SKM-1 (cell line): ENCODE results near the gene HOXB3.
"Not testable (repeated sequence)": the region's sequence is repeated elsewhere in the genome, so short reads cannot be mapped to it uniquely, and the experiment has no call there.

Experiments used
- DNase-seq: peaks from one replicate; lab custom pipeline; 2025; ENCODE audit not compliant: unreplicated experiment; lab: John Stamatoyannopoulos, UW

HOXB3 gene

DNA sequence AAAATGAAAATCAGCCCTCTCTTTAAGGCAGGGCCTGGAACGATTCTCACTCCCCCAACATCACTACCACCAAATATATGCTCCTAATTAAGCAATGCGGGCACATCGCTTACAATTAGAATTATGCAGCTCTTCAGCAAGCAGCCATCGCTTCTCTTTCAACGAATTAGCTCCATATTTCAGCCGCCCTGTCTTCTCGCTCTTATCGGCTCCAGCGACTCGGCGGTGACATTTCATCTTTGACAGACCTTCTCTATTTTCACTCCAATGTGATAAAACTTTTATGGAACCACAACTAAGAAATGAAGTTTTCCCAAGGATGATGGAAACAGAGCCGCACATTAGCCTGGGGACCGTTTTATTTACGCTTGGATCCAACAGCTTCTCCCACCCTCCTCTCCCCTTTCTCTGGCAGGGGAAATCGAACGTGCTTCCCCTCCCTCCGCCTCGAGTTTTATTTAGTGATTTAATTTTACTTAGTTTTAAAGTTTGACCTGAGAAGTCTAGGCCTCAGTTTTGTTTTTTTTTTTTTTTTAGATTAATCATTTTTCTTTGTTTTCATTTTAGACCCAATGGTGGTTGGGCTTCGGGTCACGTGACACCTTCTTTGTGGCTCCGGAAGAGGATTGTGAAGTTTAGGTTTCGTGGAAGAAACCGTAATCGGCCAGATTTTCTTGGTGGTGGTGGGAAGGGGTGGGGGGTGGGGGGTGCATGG, 42.1 kb downstream of the HOXB3 start:
- no peak for DNase-seq

DNA sequence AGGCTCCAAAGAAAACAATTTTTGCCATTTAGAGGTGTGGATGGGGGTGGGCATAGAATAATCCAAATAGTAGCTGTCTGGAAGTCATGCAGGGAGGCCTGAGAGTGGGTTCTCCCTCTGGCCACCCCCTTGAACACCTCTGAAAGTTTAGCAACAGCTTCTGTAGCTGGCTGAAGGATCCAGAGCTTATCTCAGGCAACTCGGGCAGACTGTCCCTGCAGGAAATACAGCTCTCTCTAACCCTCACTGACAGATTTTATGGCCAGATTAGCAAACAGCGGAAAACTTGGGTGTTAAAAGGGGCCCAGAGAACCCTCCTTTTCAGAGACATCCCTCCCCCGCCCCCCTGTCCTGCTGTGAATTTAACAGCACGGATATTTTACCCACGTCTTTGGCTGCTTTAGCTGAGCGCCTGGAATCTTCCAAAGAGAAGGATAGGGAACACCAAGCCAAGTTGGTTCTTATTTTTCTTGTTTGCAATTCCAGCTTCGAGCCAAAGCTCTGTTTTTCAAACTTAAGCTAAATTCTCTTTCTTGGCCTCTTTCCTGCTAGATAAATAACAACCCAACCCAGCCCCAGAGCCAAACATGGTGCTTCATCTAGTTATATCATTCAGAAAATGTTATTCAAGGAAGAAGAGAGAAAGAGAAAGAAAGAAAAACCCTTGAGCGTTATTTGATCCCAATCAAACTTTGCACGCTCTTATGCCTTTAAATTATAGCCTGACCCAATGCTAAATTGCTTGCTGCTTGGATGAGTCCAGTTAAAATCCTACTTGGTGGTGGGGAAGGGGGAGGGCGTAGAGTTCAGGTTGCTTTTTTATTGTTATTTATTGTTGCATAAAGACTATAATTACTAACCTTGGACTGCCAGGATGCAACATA, 42.9 kb downstream of the HOXB3 start:
- no peak for DNase-seq

DNA sequence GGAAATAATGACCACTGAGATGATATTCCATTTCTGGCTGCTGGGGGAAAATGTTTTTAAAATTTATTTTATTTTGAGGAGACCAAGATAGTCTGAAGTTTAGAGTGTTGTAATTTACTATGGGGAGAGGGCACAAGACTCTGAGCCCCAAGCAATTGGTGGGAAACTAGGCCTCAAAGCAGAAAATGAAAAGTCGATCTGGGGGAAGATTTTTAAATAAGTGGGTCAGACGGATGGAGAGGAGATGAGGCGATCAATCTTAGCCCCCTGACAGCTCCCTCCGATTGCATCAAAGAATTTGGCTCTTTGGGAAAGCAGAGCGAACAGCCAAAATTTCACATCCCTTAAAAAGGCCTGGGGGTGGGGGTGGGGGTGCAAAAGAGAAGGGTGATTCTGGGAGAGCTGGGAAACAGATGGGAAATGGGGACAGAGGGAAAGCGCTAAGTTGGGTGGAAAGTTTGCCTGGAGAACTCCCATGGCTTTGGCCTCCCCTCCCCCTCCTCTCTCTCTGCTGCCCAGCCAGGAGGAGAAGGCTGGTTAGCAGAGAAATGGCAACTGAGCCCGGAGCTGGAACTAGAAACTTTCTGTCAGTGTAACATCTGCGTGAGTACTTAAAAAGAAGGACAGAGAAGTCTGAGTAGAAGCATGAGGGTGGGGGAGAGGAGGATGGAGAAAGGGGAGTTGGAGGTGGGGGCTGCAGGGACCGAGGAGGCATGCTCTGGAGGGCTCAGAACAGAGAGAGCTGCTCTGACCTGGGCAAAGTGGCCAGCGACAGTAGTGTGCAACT, 43.7 kb downstream of the HOXB3 start:
- DNase-seq = no peak

- DNase-seq = no peak
Observed at GRCh38 chr17:48545539-48545938, 44.5 kb downstream of the HOXB3 start.

DNA sequence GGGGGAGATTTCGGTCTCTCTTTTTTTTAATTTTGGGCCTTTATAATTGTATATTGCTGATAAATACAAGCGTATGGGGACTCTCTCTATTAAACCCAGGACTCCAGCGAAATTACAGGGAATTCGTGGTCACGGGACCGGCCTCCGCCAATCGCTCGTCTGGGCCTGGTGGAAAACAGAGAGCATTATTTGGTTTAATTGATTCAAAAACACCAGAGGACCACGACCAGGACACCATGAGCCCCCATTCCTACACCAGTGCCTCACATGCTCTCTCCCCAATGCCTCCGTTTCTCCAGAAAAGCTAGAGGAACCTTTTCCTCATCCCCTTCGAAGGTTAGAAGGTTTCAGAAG, 45.0 kb downstream of the HOXB3 start, which contains the start of gene HOXB2:
Gene HOXB2, minus strand, starts transcription at position 88 of the 354 bp plus-strand sequence. CDS start 198 bp downstream, outside the sequence.
- no peak for DNase-seq

DNA sequence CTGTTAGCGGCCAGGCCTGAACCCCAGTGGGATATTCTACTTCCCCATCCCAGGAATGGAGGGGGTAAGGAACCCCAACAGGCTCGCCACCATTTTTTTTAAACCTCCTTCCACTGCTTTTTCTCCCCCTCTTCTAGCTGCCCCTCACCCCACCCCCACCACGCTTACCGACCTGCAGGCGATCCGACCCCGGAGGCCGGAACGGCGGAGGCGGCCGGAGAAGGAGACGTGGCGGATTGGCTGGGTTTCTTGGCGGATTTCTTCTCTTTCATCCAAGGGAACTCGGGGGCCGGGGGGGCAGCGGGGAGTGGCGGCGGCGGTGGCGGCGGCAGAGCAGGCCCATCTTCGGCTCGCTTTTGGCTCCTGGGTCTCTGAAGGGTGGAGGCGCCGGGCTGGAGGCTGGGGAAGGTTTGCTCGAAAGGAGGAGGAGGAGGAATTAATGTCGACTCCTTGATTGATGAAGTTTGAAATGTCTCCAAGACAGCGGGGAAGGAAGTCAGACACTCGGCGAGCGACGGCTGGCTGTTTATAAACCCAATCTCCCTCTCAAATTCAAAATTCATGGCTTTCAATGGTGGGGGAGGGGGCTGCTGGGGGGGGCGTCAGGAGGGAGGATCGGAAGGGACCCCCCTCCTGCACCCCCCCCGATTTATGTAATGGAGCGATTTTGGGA, 45.6 kb downstream of the HOXB3 start:
- DNase-seq = no peak

DNA sequence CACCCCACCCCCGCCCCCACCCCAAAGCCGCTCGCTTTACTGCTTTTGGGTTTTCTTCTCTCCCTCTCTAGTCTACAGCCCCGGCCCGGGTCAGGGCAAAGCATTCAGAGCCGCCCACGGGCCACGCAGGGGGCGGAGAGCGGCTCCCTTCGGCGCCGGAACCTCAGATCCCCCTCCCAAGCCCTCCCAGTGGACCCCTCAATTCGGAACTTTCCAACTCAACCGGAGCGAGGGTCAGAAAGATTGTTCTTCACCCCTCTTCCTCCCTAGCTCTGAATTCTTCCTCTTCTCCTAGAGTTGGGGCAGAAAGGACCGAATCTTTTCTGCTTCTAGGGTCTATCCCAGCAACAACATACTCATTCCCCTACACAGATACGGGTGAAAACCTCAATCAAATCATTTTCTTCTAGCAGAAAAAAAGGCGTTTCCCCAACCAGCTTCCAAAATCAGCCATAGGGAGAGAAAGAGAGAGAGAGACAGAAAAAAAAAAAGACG, 46.1 kb downstream of the HOXB3 start:
- no peak for DNase-seq

DNA sequence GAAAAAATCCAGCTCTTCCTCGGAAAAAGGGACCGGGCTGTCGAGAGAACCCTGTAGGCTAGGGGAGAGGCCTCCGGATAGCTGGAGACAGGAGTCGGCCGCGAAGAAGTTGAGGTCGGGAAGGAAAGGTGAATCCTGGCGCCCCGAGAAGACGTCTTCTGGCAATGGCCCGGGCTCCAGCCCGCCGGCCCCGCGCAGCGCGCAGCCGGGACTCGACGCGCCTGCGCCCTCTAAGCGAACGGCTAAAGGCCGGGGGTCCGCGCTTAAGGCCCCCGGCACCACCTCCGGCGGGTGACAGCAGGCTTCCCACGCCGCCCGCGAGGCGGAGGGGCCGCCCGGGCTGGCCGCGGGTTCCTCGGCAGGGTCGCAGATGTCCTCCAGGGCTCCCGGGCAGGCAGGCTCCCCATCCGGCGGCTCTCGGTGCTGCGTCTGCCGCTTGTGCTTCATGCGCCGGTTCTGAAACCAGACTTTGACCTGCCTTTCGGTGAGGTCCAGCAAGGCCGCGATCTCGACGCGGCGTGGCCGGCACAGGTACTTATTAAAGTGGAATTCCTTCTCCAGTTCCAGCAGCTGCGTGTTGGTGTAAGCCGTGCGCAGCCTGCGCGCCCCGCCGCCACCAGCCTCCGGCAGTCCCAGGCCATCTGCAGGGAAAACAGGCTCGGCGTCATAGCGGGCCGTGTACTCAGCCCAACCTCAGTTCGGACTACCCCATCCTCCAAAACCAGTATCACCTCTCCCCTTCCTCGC, 46.8 kb downstream of the HOXB3 start:
- DNase-seq = no peak

- DNase-seq = no peak
Observed at GRCh38 chr17:48542698-48543106, 47.3 kb downstream of the HOXB3 start.

GRCh38 chr17:48542114-48542656, 47.9 kb downstream of the HOXB3 start:
- no peak for DNase-seq

DNA sequence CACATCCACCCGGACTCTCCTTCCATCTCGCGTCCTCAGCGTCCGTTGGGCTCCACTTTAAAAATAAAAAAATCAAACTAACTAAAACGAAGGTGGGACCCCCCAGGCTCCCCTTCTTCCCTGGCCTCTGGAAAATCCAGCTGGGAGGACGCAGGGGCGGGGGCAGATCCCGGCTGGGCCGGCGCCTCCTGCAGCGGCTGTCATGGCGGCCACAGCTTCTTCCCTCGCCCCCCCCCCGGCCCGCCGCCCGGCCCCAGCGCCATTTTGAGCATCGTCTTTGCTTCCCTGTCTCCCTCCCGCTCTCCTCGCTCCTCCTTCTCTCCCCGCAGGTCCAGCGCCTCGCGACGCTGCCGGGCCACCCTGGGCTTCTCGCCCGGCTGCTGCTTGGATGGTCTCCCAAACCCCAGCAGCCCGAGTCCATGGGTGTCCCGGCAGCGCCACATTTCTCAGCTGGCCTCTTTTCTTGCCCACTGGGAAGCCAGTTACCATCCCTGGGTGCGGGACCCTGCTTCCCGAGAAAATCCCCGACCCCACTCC, 48.4 kb downstream of the HOXB3 start:
- no peak for DNase-seq

DNA sequence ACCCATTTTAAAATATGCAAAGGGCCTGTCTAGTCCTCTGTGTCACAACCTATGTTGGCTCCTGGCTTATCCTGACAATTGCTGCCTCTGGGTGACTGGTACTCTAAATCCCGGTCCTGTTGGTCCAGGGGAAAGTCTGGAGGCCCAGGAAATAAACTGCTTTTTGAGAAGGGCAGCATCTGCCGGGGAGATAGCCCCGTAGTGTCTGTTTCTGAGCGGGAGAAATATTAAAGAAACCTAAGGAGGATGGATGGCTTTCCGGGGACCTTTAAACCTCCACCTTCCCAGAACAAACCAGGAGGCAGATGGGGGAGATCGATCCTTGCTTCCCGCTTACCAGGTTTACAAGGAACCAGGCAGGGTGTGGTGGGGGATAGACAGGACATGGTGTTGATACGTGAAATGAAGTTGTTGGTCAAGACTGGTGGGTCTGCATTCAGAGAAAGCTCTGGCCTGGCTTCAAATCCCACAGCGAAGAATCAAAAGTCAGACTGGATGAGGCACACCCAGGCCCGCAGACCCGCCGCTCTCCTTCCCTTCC, 48.9 kb downstream of the HOXB3 start:
- DNase-seq = no peak

- DNase-seq = no peak
Observed at GRCh38 chr17:48540213-48540612, 49.8 kb downstream of the HOXB3 start.

DNA sequence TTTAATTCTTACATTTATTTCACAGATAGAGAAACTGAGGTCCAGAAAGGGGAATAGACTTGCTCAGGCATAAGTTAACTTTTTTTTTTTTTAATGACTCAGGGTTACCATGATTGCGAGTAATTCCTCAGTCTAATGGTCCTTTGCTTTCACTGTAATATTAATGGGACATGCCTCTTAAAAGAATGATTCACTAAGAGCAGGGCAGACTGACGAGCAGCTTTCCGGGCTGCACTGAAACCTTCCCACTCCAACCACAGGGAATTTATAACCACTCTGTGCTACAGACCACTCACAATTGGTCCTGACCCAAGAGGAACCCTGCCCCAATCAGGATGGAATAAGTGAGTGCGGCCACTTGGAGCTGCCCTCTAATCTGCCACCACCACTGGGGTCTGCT, 50.9 kb downstream of the HOXB3 start:
- DNase-seq = no peak

DNA sequence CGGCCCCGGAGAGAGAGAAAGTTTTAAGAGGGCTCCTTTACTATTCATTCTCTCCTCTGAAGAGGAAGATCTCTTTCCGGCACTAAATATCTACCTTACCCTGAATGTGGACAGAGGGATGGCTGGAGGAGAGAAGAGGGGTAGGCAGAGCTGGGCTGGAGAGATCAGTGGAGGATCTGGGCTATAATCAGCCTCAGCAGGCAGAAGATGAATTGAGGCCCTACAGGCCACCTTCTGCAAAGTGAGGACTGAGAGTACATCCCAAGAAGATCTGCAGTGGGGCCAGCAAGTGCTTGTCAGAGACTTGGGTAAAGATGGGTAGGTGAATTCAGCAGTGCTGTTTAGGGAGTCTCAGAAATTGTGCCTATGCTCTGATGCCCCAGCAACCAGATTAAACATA, 52.7 kb downstream of the HOXB3 start:
- no peak for DNase-seq

DNA sequence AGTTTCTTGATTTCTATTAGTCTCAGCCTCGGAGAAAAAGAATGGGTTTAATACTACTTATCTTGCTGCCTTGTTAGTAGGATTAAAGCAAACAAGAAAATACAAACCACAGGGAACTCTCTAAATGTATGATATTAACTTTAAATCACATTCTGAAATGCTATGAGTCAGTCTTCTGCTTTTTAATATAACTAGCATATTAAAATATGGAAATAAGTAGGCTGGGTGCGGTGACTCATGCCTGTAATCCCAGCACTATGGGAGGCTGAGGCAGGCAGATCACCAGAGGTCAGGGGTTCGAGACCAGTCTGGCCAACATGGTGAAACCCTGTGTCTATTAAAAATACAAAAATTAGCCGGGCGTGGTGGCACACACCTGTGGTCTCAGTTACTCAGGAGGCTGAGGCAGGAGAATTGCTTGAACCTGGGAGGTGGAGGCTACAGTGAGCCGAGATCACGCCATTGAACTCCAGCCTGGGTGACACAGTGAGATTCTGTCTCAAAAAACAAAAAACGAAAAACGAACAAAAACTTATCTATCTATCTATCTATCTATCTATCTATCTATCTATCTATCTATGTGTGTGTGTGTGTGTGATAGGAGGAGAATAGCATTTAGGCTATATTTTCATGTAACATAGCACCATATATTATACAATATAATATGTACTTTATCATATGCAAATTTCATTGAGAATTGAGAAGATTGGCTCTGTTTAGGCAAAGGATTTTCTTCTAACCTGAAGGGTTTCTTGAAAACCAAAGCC, 54.1 kb downstream of the HOXB3 start:
- DNase-seq = not testable (repeated sequence)

- DNase-seq = no peak
Observed at GRCh38 chr17:48532261-48532660, 57.8 kb downstream of the HOXB3 start.

DNA sequence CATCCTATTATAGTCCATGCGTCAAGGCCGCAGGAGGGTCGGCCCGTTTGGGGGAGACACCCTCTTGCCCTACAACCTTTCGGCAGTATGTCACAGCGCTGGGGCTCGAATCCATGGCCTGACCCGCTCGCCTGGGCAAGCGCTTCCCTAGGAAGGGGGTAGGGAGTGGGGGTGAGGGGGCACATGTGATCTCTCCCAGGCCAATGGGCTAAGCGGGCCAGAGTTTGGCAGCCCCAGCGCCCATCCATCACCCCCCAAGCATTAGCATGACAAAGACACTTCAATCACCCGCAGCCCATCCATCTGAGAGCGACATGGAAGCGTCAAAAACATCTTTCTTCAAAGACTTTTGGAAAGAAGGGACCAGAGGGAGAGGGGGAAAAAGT, 59.2 kb downstream of the HOXB3 start, which contains the start of gene HOXB1:
Gene HOXB1, minus strand, starts transcription at position 125 of the 386 bp plus-strand sequence. Its CDS starts 107 bp downstream, at position 18.
- no peak for DNase-seq
